ENCODE data around the gene SYCP3.

DNA sequence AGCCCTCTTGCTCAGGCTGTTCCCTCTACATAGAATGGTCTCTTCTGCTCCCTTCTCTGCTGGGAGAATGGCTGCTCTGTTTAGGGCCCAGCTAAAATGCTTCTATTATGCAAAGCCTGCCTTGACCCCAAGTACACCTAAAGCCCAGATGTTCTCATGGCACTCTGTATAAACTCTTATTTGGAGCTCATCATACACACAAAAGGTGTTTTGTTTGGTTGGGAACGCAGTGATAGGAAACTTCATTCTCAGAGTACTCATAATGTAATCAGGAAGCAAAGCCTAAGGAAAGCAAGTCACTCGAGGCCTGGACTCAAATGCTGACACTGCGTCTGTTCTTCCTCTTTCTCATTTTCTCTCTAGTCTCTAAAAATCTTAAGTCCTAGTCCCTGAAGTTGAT is 38.2 kb upstream of the SYCP3 start:
- TF ChIP-seq MXI1 (conservative IDR thresholded peaks at IDR 0.05; ENCODE audit: poor library complexity, severe bottlenecking), result no peak
- no peak for TF ChIP-seq RAD21 (conservative IDR thresholded peaks at IDR 0.05)
- TF ChIP-seq TAF1 (IDR thresholded peaks at IDR 0.05; ENCODE audit: low read depth), result no peak
